Measurements from ENCODE around the gene GPR26. TPM values are rescaled to one million over a fixed set of nuclear protein-coding genes. Genes with fewer than 3 reads are reported as not detected.

The GPR26 gene
- total RNA-seq, 2 experiments from 2014 or later: not detected

DNA sequence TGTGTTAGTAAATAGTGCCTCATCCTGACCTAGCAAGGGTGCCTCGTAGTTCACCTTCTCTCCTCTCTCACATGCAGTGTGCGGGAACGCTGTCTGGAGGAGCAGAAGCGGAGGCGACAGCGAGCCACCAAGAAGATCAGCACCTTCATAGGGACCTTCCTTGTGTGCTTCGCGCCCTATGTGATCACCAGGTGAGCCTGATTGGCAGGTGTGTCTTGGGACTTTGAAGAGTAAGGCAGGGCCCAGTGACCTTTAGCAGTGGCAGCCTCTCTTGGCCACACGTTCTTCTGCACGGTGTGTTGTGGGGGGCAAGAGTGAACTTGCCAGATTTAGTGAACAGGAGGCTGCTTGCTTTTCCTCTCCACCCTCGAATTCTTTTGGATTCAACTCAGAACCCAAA is 8.6 kb downstream of the GPR26 start:
- no peaks in the 10 kb centered on the region for H3K36me3 Mint-ChIP-seq (ENCODE audit: low read depth)
- H3K4me1 Mint-ChIP-seq (ENCODE audit: low read depth): no peaks in the 10 kb centered on the region
- CTCF ChIA-PET: no interaction called here
- Histone ChIP-seq H3K36me3 (ENCODE audit: insufficient read depth, low read length) (no peaks in the 10 kb centered on the region), H3K4me1 (ENCODE audit: insufficient read depth, low read length) (no peaks in the 10 kb centered on the region), H3K9me3 (ENCODE audit: control insufficient read depth in 1 of 2, insufficient read depth in 1 of 2, low read length in 2 of 2) (no peaks in the 10 kb centered on the region), H3K4me3 (ENCODE audit: low read length) (no peak overlapping the region), H3K27ac (ENCODE audit: low read depth in 1 of 2, low read length in 2 of 2) (no peak overlapping the region), H3K27me3 (ENCODE audit: control insufficient read depth in 1 of 2, insufficient read depth in 2 of 2, low read length in 2 of 2) (peaks cover 0 to 1% of the 10 kb centered on the region in 2 experiments)
- ATAC-seq (ENCODE audit: poor library complexity) (no peak), DNase-seq (no peak)
- peaks cover 20% of the 10 kb centered on the region for H3K27me3 Mint-ChIP-seq
- POLR2A ChIA-PET: no interaction called here
- intact Hi-C loops (cut with DNase I, micrococcal nuclease): no loop called here
- no peak overlapping the region for H3K27ac Mint-ChIP-seq
- no peaks in the 10 kb centered on the region for H3K9me3 Mint-ChIP-seq
- no peak for TF ChIP-seq CTCF (IDR thresholded peaks at IDR 0.05)
- H3K4me3 Mint-ChIP-seq: no peak overlapping the region

DNA sequence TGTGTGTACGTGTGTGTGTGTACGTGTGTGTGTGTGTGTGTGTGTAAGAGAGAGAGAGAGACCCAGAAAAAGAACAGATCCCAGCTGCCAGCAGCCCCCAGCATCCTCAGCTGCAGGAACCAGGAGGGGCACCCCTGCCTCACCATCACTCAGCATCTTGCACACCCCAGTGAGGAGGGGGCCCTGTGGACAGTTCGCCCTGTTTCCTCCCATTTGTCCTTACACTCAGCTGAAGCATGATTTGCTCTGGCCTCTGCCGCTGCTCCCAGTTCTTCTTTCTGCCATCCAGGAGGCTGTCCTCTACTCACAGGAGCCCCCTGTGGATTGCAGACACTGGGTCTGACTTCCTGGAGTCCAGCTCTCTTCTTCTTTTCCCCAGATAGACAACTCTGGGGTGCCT is 9.7 kb downstream of the GPR26 start:
- no peaks in the 10 kb centered on the region for H3K27me3 ChIP-seq (ENCODE audit: control insufficient read depth in 1 of 2, insufficient read depth in 2 of 2, low read length in 2 of 2)
- H3K9me3 Mint-ChIP-seq: no peaks in the 10 kb centered on the region
- H3K27me3 Mint-ChIP-seq: peaks cover 11% of the 10 kb centered on the region
- POLR2A ChIA-PET: no interaction called here
- no peak overlapping the region for H3K27ac ChIP-seq (ENCODE audit: low read depth in 1 of 2, low read length in 2 of 2)
- H3K27ac Mint-ChIP-seq: no peak overlapping the region
- ATAC-seq (ENCODE audit: poor library complexity) (no peak), DNase-seq (no peak)
- no peak overlapping the region for H3K4me3 Mint-ChIP-seq
- CTCF ChIA-PET: no interaction called here
- no peaks in the 10 kb centered on the region for H3K36me3 Mint-ChIP-seq (ENCODE audit: low read depth)
- H3K4me3 ChIP-seq (ENCODE audit: low read length): no peak overlapping the region
- no peaks in the 10 kb centered on the region for H3K4me1 ChIP-seq (ENCODE audit: insufficient read depth, low read length)
- no peaks in the 10 kb centered on the region for H3K4me1 Mint-ChIP-seq (ENCODE audit: low read depth)
- TF ChIP-seq CTCF (IDR thresholded peaks at IDR 0.05): no peak
- no peaks in the 10 kb centered on the region for H3K9me3 ChIP-seq (ENCODE audit: control insufficient read depth in 1 of 2, insufficient read depth in 1 of 2, low read length in 2 of 2)
- no peaks in the 10 kb centered on the region for H3K36me3 ChIP-seq (ENCODE audit: insufficient read depth, low read length)
- intact Hi-C loops (cut with DNase I, micrococcal nuclease): no loop called here

GRCh38 chr10:123677556-123677955 is 11.4 kb downstream of the GPR26 start:
- H3K27ac Mint-ChIP-seq: no peak overlapping the region
- POLR2A ChIA-PET: no interaction called here

More at GRCh38 chr10:123677556-123677955, 11.4 kb downstream of the GPR26 start:
- CTCF ChIA-PET: no interaction called here
- Histone ChIP-seq H3K9me3 (ENCODE audit: control insufficient read depth in 1 of 2, insufficient read depth in 1 of 2, low read length in 2 of 2) (no peaks in the 10 kb centered on the region), H3K36me3 (ENCODE audit: insufficient read depth, low read length) (no peaks in the 10 kb centered on the region), H3K4me3 (ENCODE audit: low read length) (no peak overlapping the region), H3K27ac (ENCODE audit: low read depth in 1 of 2, low read length in 2 of 2) (no peak overlapping the region), H3K4me1 (ENCODE audit: insufficient read depth, low read length) (no peaks in the 10 kb centered on the region), H3K27me3 (ENCODE audit: control insufficient read depth in 1 of 2, insufficient read depth in 2 of 2, low read length in 2 of 2) (no peaks in the 10 kb centered on the region)
- Mint-ChIP-seq H3K27me3 (peaks cover 4% of the 10 kb centered on the region), H3K9me3 (no peaks in the 10 kb centered on the region), H3K4me3 (no peak overlapping the region), H3K4me1 (ENCODE audit: low read depth) (no peaks in the 10 kb centered on the region), H3K36me3 (ENCODE audit: low read depth) (no peaks in the 10 kb centered on the region)
- ATAC-seq (ENCODE audit: poor library complexity): no peak
- intact Hi-C loops (cut with DNase I, micrococcal nuclease): no loop called here
- no peak for TF ChIP-seq CTCF (IDR thresholded peaks at IDR 0.05)
- DNase-seq: no peak
